HG02798 (cell line): ENCODE results near the gene HAUS6.
A peak's percentile ranks its signal among the peaks of the same experiment; 100 is the strongest.
"Not testable (repeated sequence)": the region's sequence is repeated elsewhere in the genome, so short reads cannot be mapped to it uniquely, and the experiment has no call there.

Source experiments
- ATAC-seq: cut with Tn5 transposase; IDR thresholded peaks from one replicate; pipeline ENCODE4 v1.9.1; 2021; ENCODE audit warnings: mild to moderate bottlenecking; ENCODE audit not compliant: unreplicated experiment, poor library complexity

The HAUS6 gene

GRCh38 chr9:19049917-19050636, 52.6 kb downstream of the HAUS6 start:
- no peak for ATAC-seq

- ATAC-seq = peak; percentile 93
These were observed 53.5 kb downstream of the HAUS6 start, which contains the start of gene RRAGA for GRCh38 chr9:19048966-19049916. RRAGA (plus strand) TSS chr9:19049427; CDS start chr9:19049660, 233 bp downstream.

GRCh38 chr9:19036611-19037010, 66.1 kb downstream of the HAUS6 start:
- ATAC-seq = no peak

- no peak for ATAC-seq
These were observed 69.7 kb downstream of the HAUS6 start, which contains the start of gene SAXO1 for GRCh38 chr9:19033015-19033414. SAXO1 (minus strand) TSS chr9:19033209; CDS start chr9:19032908, 301 bp downstream.

- ATAC-seq = no peak
These were observed 70.3 kb downstream of the HAUS6 start for GRCh38 chr9:19032406-19032805.

GRCh38 chr9:19030899-19031298, 71.8 kb downstream of the HAUS6 start:
- peak; percentile 74 for ATAC-seq

- ATAC-seq = peak; percentile 49
These were observed 73.8 kb downstream of the HAUS6 start for GRCh38 chr9:19028835-19029451.

GRCh38 chr9:19027825-19028224, 74.9 kb downstream of the HAUS6 start:
- ATAC-seq = no peak

GRCh38 chr9:19026375-19026774, 76.3 kb downstream of the HAUS6 start:
- peak; percentile 36 for ATAC-seq

- no peak for ATAC-seq
These were observed 79.6 kb downstream of the HAUS6 start for GRCh38 chr9:19023078-19023477.

- peak; percentile 63 for ATAC-seq
These were observed 80.5 kb downstream of the HAUS6 start for GRCh38 chr9:19022206-19022605.

- not testable (repeated sequence) for ATAC-seq
These were observed 81.1 kb downstream of the HAUS6 start for GRCh38 chr9:19021649-19022048.

GRCh38 chr9:19020886-19021455, 81.7 kb downstream of the HAUS6 start:
- no peak for ATAC-seq

GRCh38 chr9:19018201-19018600, 84.5 kb downstream of the HAUS6 start:
- ATAC-seq = no peak

- ATAC-seq = no peak
These were observed 93.2 kb downstream of the HAUS6 start for GRCh38 chr9:19009391-19009965.
